SU-DHL-6 (cell line): Measurements from ENCODE around the gene PFN1.

Experiments used
- EZH2phosphoT487 ChIP-seq: fragments of 200-600 bp; sonication (generic), shearing (Covaris generic); conservative IDR thresholded peaks from 2 replicates; pipeline ENCODE4 v1.6.1; 2018; ENCODE audit warnings: mild to moderate bottlenecking, antibody characterized with exemption, low read length, moderate library complexity, mixed read lengths
- TF ChIP-seq, protein P1 (sequence below): fragments of 200-600 bp; sonication (generic); IDR thresholded peaks from one replicate; pipeline ENCODE4 v1.5.1; 2017; ENCODE audit warnings: antibody characterized with exemption, mild to moderate bottlenecking, low read length, moderate library complexity; ENCODE audit not compliant: insufficient read depth, poor library complexity, severe bottlenecking

DNA sequence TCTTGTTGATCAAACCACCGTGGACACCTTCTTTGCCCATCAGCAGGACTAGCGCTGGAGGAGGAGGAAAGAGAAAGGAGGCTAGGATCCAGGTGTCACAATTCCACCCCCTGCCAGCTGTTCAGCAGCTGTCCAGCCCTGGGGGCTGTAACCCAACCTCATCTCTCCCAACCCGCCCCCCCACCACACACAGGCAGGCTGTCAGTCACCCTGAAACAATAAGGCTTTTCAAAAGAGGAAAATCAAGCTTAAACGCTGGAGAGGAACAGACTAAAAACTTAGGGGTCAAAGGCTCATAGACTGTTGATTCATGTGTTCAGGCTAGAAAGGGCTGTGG is 2.4 kb downstream of the PFN1 start:
- TF ChIP-seq, protein P1, sequence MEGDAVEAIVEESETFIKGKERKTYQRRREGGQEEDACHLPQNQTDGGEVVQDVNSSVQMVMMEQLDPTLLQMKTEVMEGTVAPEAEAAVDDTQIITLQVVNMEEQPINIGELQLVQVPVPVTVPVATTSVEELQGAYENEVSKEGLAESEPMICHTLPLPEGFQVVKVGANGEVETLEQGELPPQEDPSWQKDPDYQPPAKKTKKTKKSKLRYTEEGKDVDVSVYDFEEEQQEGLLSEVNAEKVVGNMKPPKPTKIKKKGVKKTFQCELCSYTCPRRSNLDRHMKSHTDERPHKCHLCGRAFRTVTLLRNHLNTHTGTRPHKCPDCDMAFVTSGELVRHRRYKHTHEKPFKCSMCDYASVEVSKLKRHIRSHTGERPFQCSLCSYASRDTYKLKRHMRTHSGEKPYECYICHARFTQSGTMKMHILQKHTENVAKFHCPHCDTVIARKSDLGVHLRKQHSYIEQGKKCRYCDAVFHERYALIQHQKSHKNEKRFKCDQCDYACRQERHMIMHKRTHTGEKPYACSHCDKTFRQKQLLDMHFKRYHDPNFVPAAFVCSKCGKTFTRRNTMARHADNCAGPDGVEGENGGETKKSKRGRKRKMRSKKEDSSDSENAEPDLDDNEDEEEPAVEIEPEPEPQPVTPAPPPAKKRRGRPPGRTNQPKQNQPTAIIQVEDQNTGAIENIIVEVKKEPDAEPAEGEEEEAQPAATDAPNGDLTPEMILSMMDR, result no peak
- TF ChIP-seq EZH2phosphoT487, result no peak
